ENCODE measurements around the gene PTPRT. TPM values are rescaled to one million over a fixed set of nuclear protein-coding genes. Genes with fewer than 3 reads are reported as not detected.

PTPRT gene
- total and polyA plus RNA-seq, 2 of the 4 experiments (the other 2 are of a cell fraction) = not detected

DNA sequence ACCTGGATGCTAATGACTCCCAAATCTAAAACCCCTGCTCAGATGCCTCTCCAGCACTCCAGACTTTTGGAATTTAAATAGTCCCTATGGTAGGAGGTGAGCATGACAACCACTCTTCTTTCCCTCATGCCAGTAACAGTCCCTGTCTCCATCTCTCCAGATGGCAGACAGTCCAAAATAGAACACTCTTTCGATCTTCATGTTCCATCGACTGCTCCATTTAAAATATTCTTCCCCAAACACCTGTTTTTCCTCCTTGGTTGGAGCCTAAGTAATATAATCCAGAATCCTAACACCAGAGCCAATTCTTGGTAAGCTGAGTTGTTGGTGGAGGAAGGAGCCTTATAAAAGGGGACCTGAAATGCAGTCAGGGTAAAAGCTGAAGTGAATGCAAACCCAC, 848.1 kb downstream of the PTPRT start:
- H2BK15ac ChIP-seq (ENCODE audit: low read depth, low read length) = no peak overlapping the region
- no peaks in the 10 kb centered on the region for H3K27me3 ChIP-seq (ENCODE audit: control insufficient read depth, insufficient read depth, low read length)
- TF ChIP-seq CHD1 (IDR thresholded peaks at IDR 0.05; ENCODE audit: low read depth, low read length) = no peak
- no peak for TF ChIP-seq RFX5 (IDR thresholded peaks at IDR 0.05; ENCODE audit: low read depth, low read length)
- TF ChIP-seq NFE2L2 (IDR thresholded peaks at IDR 0.05; ENCODE audit: low read depth, low read length) = no peak
- TF ChIP-seq MXI1 (IDR thresholded peaks at IDR 0.05; ENCODE audit: borderline replicate concordance, low read depth, low read length) = no peak
- no peak for TF ChIP-seq BHLHE40 (IDR thresholded peaks at IDR 0.05; ENCODE audit: low read depth, low read length)
- no peak for TF ChIP-seq SMC3 (IDR thresholded peaks at IDR 0.05; ENCODE audit: low read depth, low read length)
- no peak for TF ChIP-seq CEBPB (IDR thresholded peaks at IDR 0.05; ENCODE audit: low read depth, low read length)
- no peak for TF ChIP-seq RCOR1 (IDR thresholded peaks at IDR 0.05; ENCODE audit: insufficient replicate concordance, low read length)
- no peak for TF ChIP-seq MAFK (IDR thresholded peaks at IDR 0.05; ENCODE audit: low read depth, low read length)
- TF ChIP-seq, protein P1, sequence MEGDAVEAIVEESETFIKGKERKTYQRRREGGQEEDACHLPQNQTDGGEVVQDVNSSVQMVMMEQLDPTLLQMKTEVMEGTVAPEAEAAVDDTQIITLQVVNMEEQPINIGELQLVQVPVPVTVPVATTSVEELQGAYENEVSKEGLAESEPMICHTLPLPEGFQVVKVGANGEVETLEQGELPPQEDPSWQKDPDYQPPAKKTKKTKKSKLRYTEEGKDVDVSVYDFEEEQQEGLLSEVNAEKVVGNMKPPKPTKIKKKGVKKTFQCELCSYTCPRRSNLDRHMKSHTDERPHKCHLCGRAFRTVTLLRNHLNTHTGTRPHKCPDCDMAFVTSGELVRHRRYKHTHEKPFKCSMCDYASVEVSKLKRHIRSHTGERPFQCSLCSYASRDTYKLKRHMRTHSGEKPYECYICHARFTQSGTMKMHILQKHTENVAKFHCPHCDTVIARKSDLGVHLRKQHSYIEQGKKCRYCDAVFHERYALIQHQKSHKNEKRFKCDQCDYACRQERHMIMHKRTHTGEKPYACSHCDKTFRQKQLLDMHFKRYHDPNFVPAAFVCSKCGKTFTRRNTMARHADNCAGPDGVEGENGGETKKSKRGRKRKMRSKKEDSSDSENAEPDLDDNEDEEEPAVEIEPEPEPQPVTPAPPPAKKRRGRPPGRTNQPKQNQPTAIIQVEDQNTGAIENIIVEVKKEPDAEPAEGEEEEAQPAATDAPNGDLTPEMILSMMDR (conservative IDR thresholded peaks at IDR 0.05; ENCODE audit: low read depth, low read length) = no peak
- H3K56ac ChIP-seq (ENCODE audit: extremely low read depth, insufficient read depth, low read length) = no peak overlapping the region
- no peak overlapping the region for H2BK120ac ChIP-seq (ENCODE audit: low read depth, low read length)
- ChIA-PET POLR2A (ENCODE audit: unreplicated experiment) (no interaction called here), CTCF (no interaction called here)
- no peaks in the 10 kb centered on the region for H3K9me1 ChIP-seq (ENCODE audit: insufficient read depth, low read length)
- no TSS peak for BruUV-seq (replicated peaks)
- no peak overlapping the region for H4K8ac ChIP-seq (ENCODE audit: low read depth in 2 of 2, low read length in 2 of 2)
- H3K14ac ChIP-seq (replicated peaks; ENCODE audit: low read depth, low read length) = no peak overlapping the region
- H3K27ac ChIP-seq (ENCODE audit: insufficient read depth, low read length) = no peak overlapping the region
- H3K79me1 ChIP-seq (ENCODE audit: low read depth in 1 of 2, low read length in 2 of 2) = no peaks in the 10 kb centered on the region
- intact Hi-C loops (cut with micrococcal nuclease) = no loop called here
- no peaks in the 10 kb centered on the region for H3K36me3 ChIP-seq (ENCODE audit: control insufficient read depth, insufficient read depth, low read length)
- no peak overlapping the region for H3K4me2 ChIP-seq (ENCODE audit: low read depth, low read length)
- H4K20me1 ChIP-seq (ENCODE audit: insufficient read depth, low read length) = no peaks in the 10 kb centered on the region
- H3K23ac ChIP-seq (ENCODE audit: low read depth, low read length) = no peak overlapping the region
- no peak overlapping the region for H3K4me3 ChIP-seq (ENCODE audit: insufficient read depth, low read depth, low read length)
- H3K9ac ChIP-seq (ENCODE audit: low read depth, low read length) = no peak overlapping the region
- H3K4me1 ChIP-seq (ENCODE audit: control insufficient read depth, insufficient read depth, low read length) = no peaks in the 10 kb centered on the region
- H2AK9ac ChIP-seq (replicated peaks; ENCODE audit: low read depth, low read length, poor library complexity) = no peak overlapping the region
- no peak overlapping the region for H2AFZ ChIP-seq (replicated peaks; ENCODE audit: low read length, poor library complexity)
- H3K18ac ChIP-seq (ENCODE audit: low read depth, low read length) = no peak overlapping the region
- no CpG with 5 or more reads among the region's 2 CpGs for WGBS, 2 experiments (ENCODE audit: extremely low coverage in 2 of 2, insufficient read length in 1 of 2)
- peaks cover 29% of the 10 kb centered on the region for H3K9me3 ChIP-seq (ENCODE audit: control insufficient read depth, insufficient read depth, low read length)
- no peak overlapping the region for H2AK5ac ChIP-seq (ENCODE audit: low read depth, low read length)
- no peak for DNase-seq
- H3K4ac ChIP-seq (ENCODE audit: low read depth, low read length) = no peak overlapping the region
- ATAC-seq (ENCODE audit: low read depth) = no peak
- in situ Hi-C loops (cut with MboI; ENCODE audit: low sequenced_read_pairs) = no loop called here
- H4K5ac ChIP-seq (ENCODE audit: low read depth, low read length) = no peak overlapping the region
- no peak overlapping the region for H2BK5ac ChIP-seq (ENCODE audit: low read depth, low read length, poor library complexity, severe bottlenecking)
- dilution Hi-C loops (cut with HindIII; ENCODE audit: low sequenced_read_pairs, unreplicated experiment) = no loop called here
- no peak overlapping the region for H4K91ac ChIP-seq (ENCODE audit: insufficient read depth, low read depth, low read length)
- no peak overlapping the region for H2BK20ac ChIP-seq (ENCODE audit: low read depth, low read length)

Measured in IMR-90 (cell line).